PC-9 (cell line): ENCODE measurements around the gene TBC1D26.
"Not testable (repeated sequence)": the region's sequence is repeated elsewhere in the genome, so short reads cannot be mapped to it uniquely, and the experiment has no call there.

Experiments used
- EZH2 ChIP-seq: fragments of 200-600 bp; sonication (generic); IDR thresholded peaks from 2 replicates; pipeline ENCODE4 v1.8.0; 2017; ENCODE audit warnings: antibody characterized with exemption, low read depth
- TF ChIP-seq, protein P1 (sequence below): fragments of 200-600 bp; sonication (generic); conservative IDR thresholded peaks from 2 replicates; pipeline ENCODE4 v1.6.1; 2017; ENCODE audit warnings: mixed run types, antibody characterized with exemption, mild to moderate bottlenecking, moderate library complexity

DNA sequence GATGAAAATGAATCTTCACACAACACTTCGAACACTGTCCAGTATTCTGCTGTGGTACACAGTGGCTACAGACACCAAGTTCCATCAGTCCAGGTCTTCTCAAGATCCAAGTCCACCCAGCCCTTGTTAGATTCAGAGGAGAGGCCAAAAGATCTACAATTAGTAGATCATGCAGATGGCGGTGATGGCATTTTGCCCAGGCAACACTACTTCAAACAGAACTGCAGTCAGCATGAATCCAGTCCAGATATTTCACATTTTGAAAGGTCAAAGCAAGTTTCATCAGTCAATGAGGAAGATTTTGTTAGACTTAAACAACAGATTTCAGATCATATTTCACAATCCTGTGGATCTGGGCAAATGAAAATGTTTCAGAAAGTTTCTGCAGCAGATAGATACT, 52.3 kb downstream of the TBC1D26 start:
- TF ChIP-seq, protein P1, sequence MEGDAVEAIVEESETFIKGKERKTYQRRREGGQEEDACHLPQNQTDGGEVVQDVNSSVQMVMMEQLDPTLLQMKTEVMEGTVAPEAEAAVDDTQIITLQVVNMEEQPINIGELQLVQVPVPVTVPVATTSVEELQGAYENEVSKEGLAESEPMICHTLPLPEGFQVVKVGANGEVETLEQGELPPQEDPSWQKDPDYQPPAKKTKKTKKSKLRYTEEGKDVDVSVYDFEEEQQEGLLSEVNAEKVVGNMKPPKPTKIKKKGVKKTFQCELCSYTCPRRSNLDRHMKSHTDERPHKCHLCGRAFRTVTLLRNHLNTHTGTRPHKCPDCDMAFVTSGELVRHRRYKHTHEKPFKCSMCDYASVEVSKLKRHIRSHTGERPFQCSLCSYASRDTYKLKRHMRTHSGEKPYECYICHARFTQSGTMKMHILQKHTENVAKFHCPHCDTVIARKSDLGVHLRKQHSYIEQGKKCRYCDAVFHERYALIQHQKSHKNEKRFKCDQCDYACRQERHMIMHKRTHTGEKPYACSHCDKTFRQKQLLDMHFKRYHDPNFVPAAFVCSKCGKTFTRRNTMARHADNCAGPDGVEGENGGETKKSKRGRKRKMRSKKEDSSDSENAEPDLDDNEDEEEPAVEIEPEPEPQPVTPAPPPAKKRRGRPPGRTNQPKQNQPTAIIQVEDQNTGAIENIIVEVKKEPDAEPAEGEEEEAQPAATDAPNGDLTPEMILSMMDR: not testable (repeated sequence)
- TF ChIP-seq EZH2: not testable (repeated sequence)
